ENCODE results near the gene STK11.

DNA sequence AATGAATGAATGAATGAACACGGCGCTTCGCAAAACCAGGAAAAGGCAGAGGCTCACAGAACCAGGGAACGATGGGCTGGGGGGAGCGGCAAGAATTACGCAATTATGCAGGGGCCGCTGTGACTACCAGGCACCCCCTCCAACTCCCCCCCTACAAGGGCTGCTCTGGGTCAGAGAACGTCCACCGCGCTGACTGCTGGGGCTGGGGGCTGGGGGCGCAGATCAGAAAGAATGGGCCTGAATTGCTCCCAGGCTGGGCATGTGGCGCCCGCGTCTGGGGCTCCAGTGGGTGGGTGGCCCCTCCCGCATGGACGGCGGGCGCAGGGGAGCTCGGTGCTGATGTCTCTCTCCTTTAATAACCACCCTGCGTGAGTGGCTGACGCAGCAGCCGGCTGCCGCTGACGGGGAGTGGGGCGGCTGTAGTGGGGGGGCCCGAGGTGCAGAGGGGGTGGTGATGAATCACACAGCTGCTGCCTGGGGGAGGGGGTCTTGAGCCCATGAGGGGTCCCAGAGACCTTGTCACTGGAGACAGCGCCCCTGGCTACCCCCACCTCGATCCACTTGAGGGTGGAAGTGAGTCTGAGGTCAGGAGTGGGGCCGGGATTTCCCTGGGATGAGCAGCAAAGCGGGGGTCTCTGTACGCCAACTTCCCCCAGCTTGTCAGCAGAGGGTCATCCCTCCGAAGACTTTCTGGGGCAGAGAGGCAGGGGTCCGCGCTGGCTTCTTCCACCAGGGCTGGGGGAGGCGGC is 62.1 kb downstream of the STK11 start:
- TF ChIP-seq, protein P1, sequence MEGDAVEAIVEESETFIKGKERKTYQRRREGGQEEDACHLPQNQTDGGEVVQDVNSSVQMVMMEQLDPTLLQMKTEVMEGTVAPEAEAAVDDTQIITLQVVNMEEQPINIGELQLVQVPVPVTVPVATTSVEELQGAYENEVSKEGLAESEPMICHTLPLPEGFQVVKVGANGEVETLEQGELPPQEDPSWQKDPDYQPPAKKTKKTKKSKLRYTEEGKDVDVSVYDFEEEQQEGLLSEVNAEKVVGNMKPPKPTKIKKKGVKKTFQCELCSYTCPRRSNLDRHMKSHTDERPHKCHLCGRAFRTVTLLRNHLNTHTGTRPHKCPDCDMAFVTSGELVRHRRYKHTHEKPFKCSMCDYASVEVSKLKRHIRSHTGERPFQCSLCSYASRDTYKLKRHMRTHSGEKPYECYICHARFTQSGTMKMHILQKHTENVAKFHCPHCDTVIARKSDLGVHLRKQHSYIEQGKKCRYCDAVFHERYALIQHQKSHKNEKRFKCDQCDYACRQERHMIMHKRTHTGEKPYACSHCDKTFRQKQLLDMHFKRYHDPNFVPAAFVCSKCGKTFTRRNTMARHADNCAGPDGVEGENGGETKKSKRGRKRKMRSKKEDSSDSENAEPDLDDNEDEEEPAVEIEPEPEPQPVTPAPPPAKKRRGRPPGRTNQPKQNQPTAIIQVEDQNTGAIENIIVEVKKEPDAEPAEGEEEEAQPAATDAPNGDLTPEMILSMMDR (IDR thresholded peaks at IDR 0.05), result no peak
- TF ChIP-seq POLR2A (IDR thresholded peaks at IDR 0.05), result no peak

Data from lower leg skin (tissue), 3 donors.